GM06990 (cell line): ENCODE measurements around the gene MAP3K5.

ENCODE experiments used
- DNase-seq: peaks from one replicate; pipeline ENCODE4 v3.0.0-alpha.2; 2011; ENCODE audit not compliant: insufficient read length; ENCODE audit errors: extremely low read depth
- H3K27me3 ChIP-seq: replicated peaks from 2 replicates; pipeline ENCODE4 v1.6.0; 2011; ENCODE audit warnings: low read length; ENCODE audit not compliant: control insufficient read depth, insufficient read depth
- H3K36me3 ChIP-seq: 2 replicates; pipeline ENCODE4 v1.5.1; 2011; ENCODE audit warnings: low read length; ENCODE audit not compliant: control insufficient read depth, insufficient read depth
- H3K4me3 ChIP-seq: replicated peaks from 2 replicates; pipeline ENCODE4 v1.5.1; 2011; ENCODE audit warnings: low read depth, mild to moderate bottlenecking, control low read depth, low read length
- CTCF ChIP-seq: IDR thresholded peaks from 2 replicates; pipeline ENCODE4 v1.5.1; 2011; ENCODE audit warnings: low read length, control low read depth, mild to moderate bottlenecking, inconsistent platforms; ENCODE audit not compliant: insufficient read depth, poor library complexity, severe bottlenecking

Gene MAP3K5

GRCh38 chr6:136811272-136811671 lies 19.0 kb upstream of the MAP3K5 start:
- no peak for TF ChIP-seq CTCF

DNA sequence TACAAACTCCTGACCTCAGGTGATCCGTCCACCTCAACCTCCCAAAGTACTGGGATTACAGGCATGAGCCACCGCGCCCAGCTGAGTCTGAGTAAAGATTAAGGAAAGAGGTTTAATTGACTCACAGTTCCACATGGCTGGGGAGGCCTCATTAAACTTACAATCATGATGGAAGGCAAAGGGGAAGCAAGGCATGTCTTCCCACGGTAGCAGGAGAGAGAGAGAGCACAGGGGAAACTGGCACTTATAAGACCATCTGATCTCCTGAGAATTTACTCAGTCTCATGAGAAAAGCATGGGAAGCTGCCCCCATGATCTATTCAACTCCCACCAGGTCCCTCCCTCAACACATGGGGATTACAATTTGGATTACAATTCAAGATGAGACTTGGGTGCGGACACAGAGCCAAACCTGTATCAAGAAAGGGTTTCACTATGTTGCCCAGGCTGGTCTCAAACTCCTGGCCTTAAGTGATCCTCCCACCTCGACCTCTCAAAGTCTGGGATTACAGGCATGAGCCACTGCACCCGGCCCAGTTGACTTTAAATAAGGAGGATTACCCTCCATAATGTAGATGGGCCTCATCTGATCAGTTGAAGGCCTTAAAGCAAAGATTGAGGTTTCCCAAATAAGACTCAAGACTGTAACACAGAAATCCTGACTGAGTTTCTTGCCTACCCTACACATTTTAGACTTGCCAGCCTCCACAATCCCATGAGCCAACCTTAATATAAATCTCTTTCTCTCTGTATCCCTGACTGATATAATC lies 17.0 kb upstream of the MAP3K5 start:
- Histone ChIP-seq H3K4me3 (no peak overlapping the region), H3K36me3 (no peaks in the 10 kb centered on the region), H3K27me3 (no peaks in the 10 kb centered on the region)
- no peak for TF ChIP-seq CTCF
- no peak for DNase-seq

More at GRCh38 chr6:136811272-136811671, 19.0 kb upstream of the MAP3K5 start:
- no peak overlapping the region for H3K4me3 ChIP-seq
- no peak for DNase-seq
- no peaks in the 10 kb centered on the region for H3K36me3 ChIP-seq
- H3K27me3 ChIP-seq: no peaks in the 10 kb centered on the region

- no peak overlapping the region for H3K4me3 ChIP-seq
- H3K36me3 ChIP-seq: no peaks in the 10 kb centered on the region
- TF ChIP-seq CTCF: no peak
- H3K27me3 ChIP-seq: no peaks in the 10 kb centered on the region
- no peak for DNase-seq
Observed at GRCh38 chr6:136803608-136804007, 11.3 kb upstream of the MAP3K5 start.

- no peak overlapping the region for H3K4me3 ChIP-seq
- no peaks in the 10 kb centered on the region for H3K27me3 ChIP-seq
- H3K36me3 ChIP-seq: no peaks in the 10 kb centered on the region
- DNase-seq: no peak
- TF ChIP-seq CTCF: no peak
Observed at GRCh38 chr6:136801581-136801980, 9.3 kb upstream of the MAP3K5 start.

- DNase-seq: no peak
- no peak for TF ChIP-seq CTCF
- Histone ChIP-seq H3K27me3 (no peaks in the 10 kb centered on the region), H3K4me3 (no peak overlapping the region), H3K36me3 (no peaks in the 10 kb centered on the region)
Observed at GRCh38 chr6:136798044-136798443, 5.8 kb upstream of the MAP3K5 start.
